ENCODE data around the gene UTP4.
"Not testable (repeated sequence)": the region's sequence is repeated elsewhere in the genome, so short reads cannot be mapped to it uniquely, and the experiment has no call there.

Gene UTP4

GRCh38 chr16:69111216-69111875, 21.1 kb upstream of the UTP4 start:
- no peak for DNase-seq

- no peak for DNase-seq
Observed at GRCh38 chr16:69111876-69112230, 20.6 kb upstream of the UTP4 start.

- DNase-seq, result peak; percentile 64
Observed at GRCh38 chr16:69112285-69113129, 19.9 kb upstream of the UTP4 start.

- DNase-seq, result no peak
Observed at GRCh38 chr16:69113216-69113615, 19.2 kb upstream of the UTP4 start.

GRCh38 chr16:69114346-69114975, 18.0 kb upstream of the UTP4 start:
- DNase-seq, result no peak

- no peak for DNase-seq
Observed at GRCh38 chr16:69114976-69115355, 17.5 kb upstream of the UTP4 start.

GRCh38 chr16:69115361-69115760, 17.1 kb upstream of the UTP4 start:
- no peak for DNase-seq

- no peak for DNase-seq
Observed at GRCh38 chr16:69115837-69116236, 16.6 kb upstream of the UTP4 start.

GRCh38 chr16:69116256-69116875, 16.1 kb upstream of the UTP4 start:
- no peak for DNase-seq

GRCh38 chr16:69116906-69117305, 15.5 kb upstream of the UTP4 start:
- DNase-seq, result no peak

- DNase-seq, result no peak
Observed at GRCh38 chr16:69118468-69118867, 14.0 kb upstream of the UTP4 start.

GRCh38 chr16:69118994-69119393, 13.5 kb upstream of the UTP4 start:
- DNase-seq, result no peak

- no peak for DNase-seq
Observed at GRCh38 chr16:69119536-69119935, 12.9 kb upstream of the UTP4 start.

- no peak for DNase-seq
Observed at GRCh38 chr16:69120096-69120664, 12.3 kb upstream of the UTP4 start.

GRCh38 chr16:69123910-69124309, 8.5 kb upstream of the UTP4 start:
- peak; percentile 77 for DNase-seq

- not testable (repeated sequence) for DNase-seq
Observed at GRCh38 chr16:69124406-69124805, 8.0 kb upstream of the UTP4 start.

- not testable (repeated sequence) for DNase-seq
Observed at GRCh38 chr16:69124961-69125360, 7.5 kb upstream of the UTP4 start.

GRCh38 chr16:69126221-69126620, 6.2 kb upstream of the UTP4 start:
- no peak for DNase-seq

- not testable (repeated sequence) for DNase-seq
Observed at GRCh38 chr16:69126801-69127200, 5.6 kb upstream of the UTP4 start.

- no peak for DNase-seq
Observed at GRCh38 chr16:69127966-69128510, 4.4 kb upstream of the UTP4 start.

- DNase-seq, result no peak
Observed at GRCh38 chr16:69130461-69130860, 2.0 kb upstream of the UTP4 start.

GRCh38 chr16:69131167-69131838, 1.1 kb upstream of the UTP4 start:
- peak; percentile 41 for DNase-seq
